ENCODE data around the gene RCSD1.

DNA sequence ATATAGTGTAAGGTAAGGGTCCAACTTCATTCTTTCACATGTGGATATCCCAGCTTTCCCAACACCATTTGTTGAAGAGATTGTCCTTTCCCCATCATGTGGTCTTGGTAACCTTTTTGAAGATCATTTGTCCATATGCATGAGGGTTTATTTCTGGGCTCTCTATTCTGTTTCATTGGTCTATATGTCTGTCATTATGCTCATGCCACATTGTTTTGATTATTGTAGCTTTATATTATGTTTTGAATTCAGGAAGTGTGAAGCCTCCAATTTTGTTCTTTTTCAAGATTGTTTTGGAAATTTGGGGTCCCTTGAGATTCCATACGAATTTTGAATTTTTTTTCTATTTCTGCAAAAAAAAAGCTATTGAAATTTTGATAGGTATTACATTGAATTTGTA is 15.2 kb upstream of the RCSD1 start:
- TF ChIP-seq, protein P1, sequence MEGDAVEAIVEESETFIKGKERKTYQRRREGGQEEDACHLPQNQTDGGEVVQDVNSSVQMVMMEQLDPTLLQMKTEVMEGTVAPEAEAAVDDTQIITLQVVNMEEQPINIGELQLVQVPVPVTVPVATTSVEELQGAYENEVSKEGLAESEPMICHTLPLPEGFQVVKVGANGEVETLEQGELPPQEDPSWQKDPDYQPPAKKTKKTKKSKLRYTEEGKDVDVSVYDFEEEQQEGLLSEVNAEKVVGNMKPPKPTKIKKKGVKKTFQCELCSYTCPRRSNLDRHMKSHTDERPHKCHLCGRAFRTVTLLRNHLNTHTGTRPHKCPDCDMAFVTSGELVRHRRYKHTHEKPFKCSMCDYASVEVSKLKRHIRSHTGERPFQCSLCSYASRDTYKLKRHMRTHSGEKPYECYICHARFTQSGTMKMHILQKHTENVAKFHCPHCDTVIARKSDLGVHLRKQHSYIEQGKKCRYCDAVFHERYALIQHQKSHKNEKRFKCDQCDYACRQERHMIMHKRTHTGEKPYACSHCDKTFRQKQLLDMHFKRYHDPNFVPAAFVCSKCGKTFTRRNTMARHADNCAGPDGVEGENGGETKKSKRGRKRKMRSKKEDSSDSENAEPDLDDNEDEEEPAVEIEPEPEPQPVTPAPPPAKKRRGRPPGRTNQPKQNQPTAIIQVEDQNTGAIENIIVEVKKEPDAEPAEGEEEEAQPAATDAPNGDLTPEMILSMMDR (IDR thresholded peaks at IDR 0.05; ENCODE audit: low read depth, low read length, poor library complexity, severe bottlenecking): no peak
- no peak for TF ChIP-seq EZH2phosphoT487 (IDR thresholded peaks at IDR 0.05; ENCODE audit: borderline replicate concordance, low read length)

Data from DOHH2 (cell line).